ENCODE data around the gene APLF.
"Not testable (repeated sequence)": the region's sequence is repeated elsewhere in the genome, so short reads cannot be mapped to it uniquely, and the experiment has no call there.

DNA sequence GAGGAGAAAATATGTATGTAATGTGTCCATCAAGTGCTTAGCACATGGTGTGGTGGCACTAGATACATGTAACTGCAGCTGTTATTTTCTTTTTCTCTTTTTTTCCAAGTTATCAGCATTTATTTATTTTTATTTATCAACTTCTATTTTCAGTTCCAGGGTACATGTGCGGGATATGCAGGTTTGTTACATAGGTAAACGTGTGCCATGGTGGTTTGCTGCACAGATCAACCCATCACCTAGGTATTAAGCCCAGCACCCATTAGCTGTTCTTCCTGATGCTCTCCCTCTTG is 128.1 kb downstream of the APLF start:
- not testable (repeated sequence) for TF ChIP-seq CTCF (conservative IDR thresholded peaks at IDR 0.05; ENCODE audit: low read depth, low read length); EZH2 (IDR thresholded peaks at IDR 0.05; ENCODE audit: borderline replicate concordance, low read depth, low read length, poor library complexity, severe bottlenecking)
